HUES6 (cell line): ENCODE results near the gene NDUFAB1.
A peak's percentile ranks its signal among the peaks of the same experiment; 100 is the strongest.

Source experiments
- H3K27ac ChIP-seq: 2 replicates; pipeline ENCODE4 v1.7.0; 2013; ENCODE audit warnings: low read depth, mild to moderate bottlenecking, low read length, inconsistent platforms
- H3K27me3 ChIP-seq: 2 replicates; pipeline ENCODE4 v1.6.1; 2013; ENCODE audit warnings: low read length; ENCODE audit not compliant: control insufficient read depth, insufficient read depth
- H3K36me3 ChIP-seq: 2 replicates; pipeline ENCODE4 v1.6.1; 2013; ENCODE audit warnings: low read length; ENCODE audit not compliant: control insufficient read depth, insufficient read depth
- H3K4me1 ChIP-seq: 2 replicates; pipeline ENCODE4 v1.6.1; 2013; ENCODE audit warnings: low read length; ENCODE audit not compliant: control insufficient read depth, insufficient read depth
- H3K4me3 ChIP-seq: 2 replicates; pipeline ENCODE4 v1.5.1; 2013; ENCODE audit warnings: low read depth, low read length
- H3K9ac ChIP-seq: one replicate; pipeline ENCODE4 v1.6.1; 2013; ENCODE audit warnings: mild to moderate bottlenecking, low read length
- H3K9me3 ChIP-seq: 2 replicates; pipeline ENCODE4 v1.6.1; 2013; ENCODE audit warnings: low read depth, low read length; ENCODE audit not compliant: control insufficient read depth, insufficient read depth

The NDUFAB1 gene

DNA sequence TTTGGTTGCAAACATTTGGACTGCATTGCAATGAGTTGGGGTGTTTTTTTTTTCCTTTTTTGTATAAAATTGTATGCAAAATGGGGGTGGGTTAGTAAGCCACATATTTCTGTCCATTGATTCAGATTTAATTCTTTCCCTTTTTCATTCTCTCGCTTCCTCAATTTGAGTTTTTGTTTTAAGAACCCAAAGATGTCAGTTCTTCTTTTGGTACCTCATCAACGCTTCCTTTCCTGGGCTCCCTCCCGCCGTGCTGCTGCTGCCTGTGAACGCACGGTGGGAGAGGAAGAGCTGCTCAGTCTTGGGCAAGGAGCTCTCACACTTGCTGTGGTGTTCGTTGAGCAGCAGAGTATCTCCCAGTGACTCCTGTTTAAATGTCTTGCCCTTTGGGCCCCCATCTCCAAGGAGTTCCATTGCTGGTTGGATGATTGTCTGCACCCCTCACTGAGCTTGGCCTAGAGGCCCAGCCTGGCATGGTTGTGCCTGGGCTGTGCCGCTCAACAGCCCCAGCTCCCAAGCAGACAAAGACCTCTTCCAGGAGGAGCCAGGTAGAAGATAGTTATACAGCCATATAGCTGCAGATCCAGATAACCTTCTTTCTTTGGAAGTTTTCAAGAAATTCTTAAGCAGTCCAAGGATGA lies 25.0 kb downstream of the NDUFAB1 start:
- H3K4me3 ChIP-seq: no peak overlapping the region
- peaks cover 88% of the 10 kb centered on the region for H3K36me3 ChIP-seq

GRCh38 chr16:23567602-23568001 lies 28.5 kb downstream of the NDUFAB1 start:
- peaks cover 95% of the 10 kb centered on the region for H3K36me3 ChIP-seq
- H3K4me1 ChIP-seq: no peaks in the 10 kb centered on the region
- no peak overlapping the region for H3K9ac ChIP-seq
- H3K27ac ChIP-seq: no peak overlapping the region
- H3K27me3 ChIP-seq: no peaks in the 10 kb centered on the region
- no peaks in the 10 kb centered on the region for H3K9me3 ChIP-seq
- H3K4me3 ChIP-seq: no peak overlapping the region

More for the DNA sequence above, 25.0 kb downstream of the NDUFAB1 start:
- H3K27ac ChIP-seq: no peak overlapping the region
- H3K9me3 ChIP-seq: no peaks in the 10 kb centered on the region
- no peak overlapping the region for H3K9ac ChIP-seq
- no peaks in the 10 kb centered on the region for H3K27me3 ChIP-seq
- H3K4me1 ChIP-seq: no peaks in the 10 kb centered on the region

- no peak overlapping the region for H3K27ac ChIP-seq
- H3K27me3 ChIP-seq: no peaks in the 10 kb centered on the region
- no peak overlapping the region for H3K9ac ChIP-seq
- no peaks in the 10 kb centered on the region for H3K4me1 ChIP-seq
- peaks cover 96% of the 10 kb centered on the region for H3K36me3 ChIP-seq
- H3K9me3 ChIP-seq: no peaks in the 10 kb centered on the region
- no peak overlapping the region for H3K4me3 ChIP-seq
Observed at GRCh38 chr16:23566724-23567123, 29.4 kb downstream of the NDUFAB1 start.

- Histone ChIP-seq H3K9me3 (no peaks in the 10 kb centered on the region), H3K27me3 (no peaks in the 10 kb centered on the region), H3K4me3 (no peak overlapping the region), H3K9ac (no peak overlapping the region), H3K4me1 (no peaks in the 10 kb centered on the region), H3K36me3 (peaks cover 96% of the 10 kb centered on the region), H3K27ac (no peak overlapping the region)
Observed at GRCh38 chr16:23564575-23565363, 31.3 kb downstream of the NDUFAB1 start.

DNA sequence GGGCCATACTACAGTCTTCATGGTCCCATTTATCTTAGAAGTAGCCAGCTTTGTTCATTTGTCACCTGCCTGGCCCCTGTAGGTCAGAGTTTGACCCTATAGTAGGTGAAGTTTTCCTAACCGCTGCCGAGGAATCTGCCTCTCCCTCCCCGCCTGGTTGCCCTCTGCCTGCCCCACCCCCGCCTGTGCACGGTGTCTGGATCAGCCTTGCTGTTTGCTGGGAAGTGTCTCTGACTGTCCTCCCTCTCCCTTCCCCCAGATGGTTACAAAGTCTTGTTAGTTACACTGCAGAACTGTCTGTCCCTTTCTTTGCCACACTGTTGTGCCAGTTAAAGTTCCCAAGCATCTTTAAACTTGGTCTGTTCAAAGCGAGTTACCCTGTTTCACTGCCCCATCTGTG lies 32.9 kb downstream of the NDUFAB1 start:
- no peak overlapping the region for H3K9ac ChIP-seq
- H3K4me3 ChIP-seq: no peak overlapping the region
- no peaks in the 10 kb centered on the region for H3K27me3 ChIP-seq
- H3K9me3 ChIP-seq: no peaks in the 10 kb centered on the region
- no peaks in the 10 kb centered on the region for H3K4me1 ChIP-seq
- H3K27ac ChIP-seq: no peak overlapping the region
- peaks cover 91% of the 10 kb centered on the region for H3K36me3 ChIP-seq

DNA sequence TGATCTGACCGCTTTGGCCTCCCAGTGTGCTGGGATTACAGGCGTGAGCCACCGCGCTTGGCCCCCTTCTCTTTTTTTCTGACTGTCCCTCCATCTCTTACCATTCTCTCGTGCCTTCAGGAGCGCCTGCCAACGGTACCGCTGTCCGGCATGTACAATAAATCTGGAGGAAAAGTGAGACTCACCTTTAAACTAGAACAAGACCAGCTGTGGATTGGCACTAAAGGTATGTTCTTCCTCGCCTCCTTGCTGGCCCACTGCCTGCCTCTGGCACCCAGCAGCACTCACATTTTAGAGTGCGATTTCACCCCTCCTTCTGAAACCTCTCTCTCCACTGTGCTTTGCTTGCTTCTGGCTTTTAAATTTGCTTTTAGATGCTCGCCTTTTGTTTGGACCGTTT lies 33.6 kb downstream of the NDUFAB1 start:
- Histone ChIP-seq H3K36me3 (peaks cover 85% of the 10 kb centered on the region), H3K27me3 (no peaks in the 10 kb centered on the region), H3K4me3 (no peak overlapping the region), H3K9me3 (no peaks in the 10 kb centered on the region), H3K27ac (no peak overlapping the region), H3K4me1 (no peaks in the 10 kb centered on the region), H3K9ac (no peak overlapping the region)

- H3K36me3 ChIP-seq: peaks cover 76% of the 10 kb centered on the region
- H3K9me3 ChIP-seq: no peaks in the 10 kb centered on the region
- H3K9ac ChIP-seq: no peak overlapping the region
- no peak overlapping the region for H3K27ac ChIP-seq
- no peaks in the 10 kb centered on the region for H3K4me1 ChIP-seq
- H3K4me3 ChIP-seq: no peak overlapping the region
- no peaks in the 10 kb centered on the region for H3K27me3 ChIP-seq
Observed at GRCh38 chr16:23561586-23561985, 34.5 kb downstream of the NDUFAB1 start.

DNA sequence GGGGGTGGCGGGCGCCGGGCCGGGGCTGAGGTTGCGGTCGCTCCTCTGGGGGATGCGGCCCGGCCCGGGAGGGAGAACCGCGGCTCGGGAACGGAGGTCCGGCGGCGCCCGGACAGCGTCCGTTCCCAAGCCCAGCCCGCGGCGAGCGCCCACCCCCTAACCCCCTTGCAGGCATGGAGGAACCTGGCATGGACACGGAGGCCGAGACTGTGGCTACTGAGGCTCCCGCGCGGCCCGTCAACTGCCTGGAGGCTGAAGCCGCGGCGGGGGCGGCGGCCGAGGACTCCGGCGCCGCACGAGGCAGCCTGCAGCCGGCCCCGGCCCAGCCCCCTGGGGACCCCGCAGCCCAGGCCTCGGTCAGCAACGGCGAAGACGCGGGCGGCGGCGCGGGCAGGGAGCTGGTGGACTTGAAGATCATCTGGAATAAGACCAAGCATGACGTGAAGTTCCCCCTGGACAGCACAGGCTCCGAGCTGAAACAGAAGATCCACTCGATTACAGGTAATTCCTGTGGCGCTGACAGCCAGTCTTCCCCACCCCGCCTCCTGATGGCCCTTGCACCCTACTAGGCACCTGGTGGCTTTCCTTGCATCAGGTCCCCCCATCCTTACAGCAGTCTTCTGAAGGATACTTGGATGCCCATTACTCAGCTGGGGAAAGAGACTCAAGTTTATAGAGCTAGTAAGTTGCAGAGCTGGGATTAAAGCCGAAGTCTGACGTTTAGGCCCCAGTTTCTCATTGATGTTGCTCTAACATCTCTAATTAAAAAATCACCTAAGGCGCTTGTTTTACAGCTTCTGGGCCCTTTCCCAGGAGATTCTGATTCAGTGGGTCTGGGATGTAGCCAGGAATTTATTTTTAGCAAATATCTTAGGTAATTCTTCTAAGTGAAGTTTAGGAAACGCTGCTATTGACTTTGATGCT lies 38.1 kb downstream of the NDUFAB1 start:
- H3K27me3 ChIP-seq: no peaks in the 10 kb centered on the region
- no peaks in the 10 kb centered on the region for H3K9me3 ChIP-seq
- no peaks in the 10 kb centered on the region for H3K4me1 ChIP-seq
- H3K27ac ChIP-seq: peak overlapping the region; percentile 98
- peak overlapping the region; percentile 93 for H3K4me3 ChIP-seq
- peaks cover 57% of the 10 kb centered on the region for H3K36me3 ChIP-seq
- peak overlapping the region; percentile 99 for H3K9ac ChIP-seq

- no peaks in the 10 kb centered on the region for H3K4me1 ChIP-seq
- H3K27me3 ChIP-seq: no peaks in the 10 kb centered on the region
- peaks cover 57% of the 10 kb centered on the region for H3K36me3 ChIP-seq
- H3K27ac ChIP-seq: peak within 1 kb of the TSS; percentile 98
- peak within 1 kb of the TSS; percentile 93 for H3K4me3 ChIP-seq
- H3K9me3 ChIP-seq: no peaks in the 10 kb centered on the region
- peak within 1 kb of the TSS; percentile 99 for H3K9ac ChIP-seq
Observed at GRCh38 chr16:23556881-23557778, 39.0 kb downstream of the NDUFAB1 start, which contains the start of the genes EARS2 and UBFD1. EARS2 (minus strand) TSS chr16:23557350; CDS start chr16:23557343, 7 bp downstream. UBFD1 (plus strand) TSS chr16:23557727; CDS start chr16:23557743, 16 bp downstream.

- no peak overlapping the region for H3K4me3 ChIP-seq
- no peaks in the 10 kb centered on the region for H3K27me3 ChIP-seq
- peaks cover 54% of the 10 kb centered on the region for H3K36me3 ChIP-seq
- H3K27ac ChIP-seq: no peak overlapping the region
- H3K9me3 ChIP-seq: no peaks in the 10 kb centered on the region
- H3K9ac ChIP-seq: no peak overlapping the region
- H3K4me1 ChIP-seq: no peaks in the 10 kb centered on the region
Observed at GRCh38 chr16:23554536-23554935, 41.6 kb downstream of the NDUFAB1 start.
